ENCODE measurements around the gene TMC5. TPM values are rescaled to one million over a fixed set of nuclear protein-coding genes. Genes with fewer than 3 reads are reported as not detected.

The TMC5 gene
- total and polyA plus RNA-seq, 7 donors: 0.01 to 0.04 TPM; not detected in 5

DNA sequence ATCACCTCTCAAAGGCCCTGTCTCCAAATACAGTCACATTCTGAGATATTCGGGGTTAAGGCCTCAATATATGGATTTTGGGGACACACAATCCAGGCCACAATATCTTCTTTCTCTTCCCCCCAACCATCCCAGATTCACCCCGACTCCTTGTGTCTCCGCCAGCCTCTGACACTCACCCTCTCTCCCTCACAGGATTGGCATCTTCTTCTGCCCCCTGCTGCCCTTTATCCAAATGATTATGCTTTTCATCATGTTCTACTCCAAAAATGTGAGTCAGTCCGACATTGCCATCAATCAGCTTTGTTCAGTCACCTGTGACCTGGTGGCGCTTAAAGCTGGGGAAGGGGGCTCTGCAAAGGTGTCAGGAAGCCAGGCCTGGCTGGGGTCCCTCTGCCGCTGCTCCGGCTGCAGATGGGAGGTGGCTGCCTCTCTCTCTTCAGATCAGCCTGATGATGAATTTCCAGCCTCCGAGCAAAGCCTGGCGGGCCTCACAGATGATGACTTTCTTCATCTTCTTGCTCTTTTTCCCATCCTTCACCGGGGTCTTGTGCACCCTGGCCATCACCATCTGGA is 69.2 kb downstream of the TMC5 start:
- H3K27ac ChIP-seq: no peak overlapping the region
- intact Hi-C loops (cut with DNase I): no loop called here
- H3K4me3 ChIP-seq: no peak overlapping the region
- WGBS, 3 donors: 85 to 89% (median 86%) methylated on average over 10 of the region's 10 CpGs
- DNase-seq: no peak
- H3K27me3 ChIP-seq (ENCODE audit: insufficient read depth in 3 of 3, low read length in 2 of 3): no peaks in the 10 kb centered on the region
- ATAC-seq: no peak
- no peaks in the 10 kb centered on the region for H3K36me3 ChIP-seq (ENCODE audit: insufficient read depth in 1 of 2, low read depth in 1 of 2)
- no peaks in the 10 kb centered on the region for H3K9me3 ChIP-seq
- no peaks in the 10 kb centered on the region for H3K4me1 ChIP-seq
- TF ChIP-seq, protein P1, sequence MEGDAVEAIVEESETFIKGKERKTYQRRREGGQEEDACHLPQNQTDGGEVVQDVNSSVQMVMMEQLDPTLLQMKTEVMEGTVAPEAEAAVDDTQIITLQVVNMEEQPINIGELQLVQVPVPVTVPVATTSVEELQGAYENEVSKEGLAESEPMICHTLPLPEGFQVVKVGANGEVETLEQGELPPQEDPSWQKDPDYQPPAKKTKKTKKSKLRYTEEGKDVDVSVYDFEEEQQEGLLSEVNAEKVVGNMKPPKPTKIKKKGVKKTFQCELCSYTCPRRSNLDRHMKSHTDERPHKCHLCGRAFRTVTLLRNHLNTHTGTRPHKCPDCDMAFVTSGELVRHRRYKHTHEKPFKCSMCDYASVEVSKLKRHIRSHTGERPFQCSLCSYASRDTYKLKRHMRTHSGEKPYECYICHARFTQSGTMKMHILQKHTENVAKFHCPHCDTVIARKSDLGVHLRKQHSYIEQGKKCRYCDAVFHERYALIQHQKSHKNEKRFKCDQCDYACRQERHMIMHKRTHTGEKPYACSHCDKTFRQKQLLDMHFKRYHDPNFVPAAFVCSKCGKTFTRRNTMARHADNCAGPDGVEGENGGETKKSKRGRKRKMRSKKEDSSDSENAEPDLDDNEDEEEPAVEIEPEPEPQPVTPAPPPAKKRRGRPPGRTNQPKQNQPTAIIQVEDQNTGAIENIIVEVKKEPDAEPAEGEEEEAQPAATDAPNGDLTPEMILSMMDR (IDR thresholded peaks at IDR 0.05): no peak

DNA sequence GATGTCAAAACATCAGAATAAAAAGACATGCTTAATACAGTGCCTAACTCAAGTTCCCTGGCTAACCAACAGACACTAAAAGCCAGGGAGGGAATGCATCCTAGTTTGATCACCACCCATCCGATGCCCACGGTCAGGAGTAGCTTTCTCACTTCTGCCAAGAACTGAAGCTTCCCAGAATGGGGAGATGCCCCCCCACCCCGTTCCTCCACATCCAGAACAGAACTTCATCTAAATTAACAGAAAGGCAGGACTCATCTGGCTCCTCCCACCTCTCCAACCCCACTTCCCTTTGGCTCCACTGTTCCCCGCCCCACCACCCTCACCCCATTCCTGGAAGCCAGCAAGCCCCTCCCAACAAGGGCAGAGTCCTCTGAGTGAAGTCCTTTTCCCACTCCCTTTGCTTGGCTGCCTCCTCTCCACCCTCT is 70.5 kb downstream of the TMC5 start:
- H3K27ac ChIP-seq: no peak overlapping the region
- ATAC-seq: no peak
- WGBS, 3 donors: 17 to 45% (median 40%) methylated on average over 4 of the region's 4 CpGs
- no peaks in the 10 kb centered on the region for H3K4me1 ChIP-seq
- no peak overlapping the region for H3K4me3 ChIP-seq
- intact Hi-C loops (cut with DNase I): no loop called here
- no peak for DNase-seq
- H3K9me3 ChIP-seq: no peaks in the 10 kb centered on the region
- TF ChIP-seq, protein P1 (IDR thresholded peaks at IDR 0.05): no peak
- H3K36me3 ChIP-seq (ENCODE audit: insufficient read depth in 1 of 2, low read depth in 1 of 2): no peaks in the 10 kb centered on the region
- H3K27me3 ChIP-seq (ENCODE audit: insufficient read depth in 3 of 3, low read length in 2 of 3): no peaks in the 10 kb centered on the region

DNA sequence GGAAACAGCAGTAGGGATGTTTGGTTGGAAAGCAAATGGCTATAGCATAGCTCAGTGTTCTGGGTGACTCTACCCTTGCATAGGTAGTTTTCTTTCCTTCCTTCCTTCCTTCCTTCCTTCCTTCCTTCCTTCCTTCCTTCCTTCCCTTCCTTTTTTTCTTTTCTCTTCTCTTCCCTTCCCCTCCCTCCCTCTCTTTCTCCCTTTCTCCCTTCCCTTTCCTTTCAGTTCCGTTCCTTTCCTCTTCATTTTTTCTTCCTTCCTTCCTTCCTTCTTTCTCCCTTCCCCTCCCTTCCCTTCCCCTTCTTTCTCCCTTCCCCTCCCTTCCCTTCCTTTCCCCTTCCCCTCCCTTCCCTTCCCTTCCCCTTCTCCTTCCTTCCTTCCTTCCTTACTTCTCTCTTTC is 72.9 kb downstream of the TMC5 start:
- intact Hi-C loops (cut with DNase I): no loop called here
- 63 to 88% (median 71%) methylated on average over 1 of the region's 1 CpG for WGBS, 3 donors
- H3K9me3 ChIP-seq: no peaks in the 10 kb centered on the region
- ATAC-seq (no peak), DNase-seq (no peak)
- H3K4me1 ChIP-seq: no peaks in the 10 kb centered on the region
- no peaks in the 10 kb centered on the region for H3K27me3 ChIP-seq (ENCODE audit: insufficient read depth in 3 of 3, low read length in 2 of 3)
- no peak overlapping the region for H3K27ac ChIP-seq
- peaks cover 0 to 2% of the 10 kb centered on the region in 2 donors for H3K36me3 ChIP-seq (ENCODE audit: insufficient read depth in 1 of 2, low read depth in 1 of 2)
- no peak overlapping the region for H3K4me3 ChIP-seq
- TF ChIP-seq, protein P1 (IDR thresholded peaks at IDR 0.05): no peak

GRCh38 chr16:19497176-19497575 is 79.5 kb downstream of the TMC5 start:
- no peak for DNase-seq
- H3K4me1 ChIP-seq: no peaks in the 10 kb centered on the region
- no peaks in the 10 kb centered on the region for H3K9me3 ChIP-seq
- H3K27ac ChIP-seq: no peak overlapping the region
- H3K27me3 ChIP-seq (ENCODE audit: insufficient read depth in 3 of 3, low read length in 2 of 3): no peaks in the 10 kb centered on the region
- TF ChIP-seq, protein P1 (IDR thresholded peaks at IDR 0.05): no peak
- 79 to 87% (median 82%) methylated on average over 5 of the region's 5 CpGs for WGBS, 3 donors
- H3K36me3 ChIP-seq (ENCODE audit: insufficient read depth in 1 of 2, low read depth in 1 of 2): peaks cover 4 to 45% of the 10 kb centered on the region in 2 donors
- no peak for ATAC-seq
- intact Hi-C loops (cut with DNase I): no loop called here
- H3K4me3 ChIP-seq: no peak overlapping the region

DNA sequence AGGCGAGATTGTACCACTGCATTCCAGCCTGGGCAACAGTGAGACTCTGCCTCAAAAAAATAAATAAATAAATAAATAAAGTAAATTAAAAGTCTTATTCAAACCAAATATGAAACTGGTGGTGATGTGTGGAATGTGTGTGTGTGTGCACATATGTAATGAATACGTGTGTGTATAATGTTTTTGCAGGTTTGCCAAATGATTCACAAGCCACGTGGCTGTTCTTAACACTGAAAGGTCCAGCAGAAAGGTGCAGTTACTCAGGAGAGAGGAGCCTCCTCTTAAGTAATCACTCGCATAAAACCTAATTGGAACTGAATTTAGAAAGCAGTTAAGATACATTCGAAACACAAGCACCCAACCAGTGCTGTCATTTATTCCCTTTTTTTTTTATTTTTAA is 81.3 kb downstream of the TMC5 start:
- Histone ChIP-seq H3K27me3 (ENCODE audit: insufficient read depth in 3 of 3, low read length in 2 of 3) (no peaks in the 10 kb centered on the region), H3K27ac (no peak overlapping the region), H3K4me1 (no peaks in the 10 kb centered on the region), H3K4me3 (no peak overlapping the region), H3K9me3 (no peaks in the 10 kb centered on the region), H3K36me3 (ENCODE audit: insufficient read depth in 1 of 2, low read depth in 1 of 2) (peaks cover 9 to 63% of the 10 kb centered on the region in 2 donors)
- TF ChIP-seq, protein P1 (IDR thresholded peaks at IDR 0.05): no peak
- WGBS, 3 donors: 79 to 88% (median 87%) methylated on average over 5 of the region's 5 CpGs
- ATAC-seq (no peak), DNase-seq (no peak)
- intact Hi-C loops (cut with DNase I): no loop called here
